Hepatic stellate cell (primary cell): ENCODE measurements around the gene CPED1.
"Not testable (repeated sequence)": the region's sequence is repeated elsewhere in the genome, so short reads cannot be mapped to it uniquely, and the experiment has no call there.

Experiments used
- DNase-seq: peaks from one replicate; pipeline ENCODE4 v3.0.0; 2011; ENCODE audit warnings: low spot score

CPED1 gene

GRCh38 chr7:121097577-121097976 lies 109.1 kb downstream of the CPED1 start:
- DNase-seq, result no peak

DNA sequence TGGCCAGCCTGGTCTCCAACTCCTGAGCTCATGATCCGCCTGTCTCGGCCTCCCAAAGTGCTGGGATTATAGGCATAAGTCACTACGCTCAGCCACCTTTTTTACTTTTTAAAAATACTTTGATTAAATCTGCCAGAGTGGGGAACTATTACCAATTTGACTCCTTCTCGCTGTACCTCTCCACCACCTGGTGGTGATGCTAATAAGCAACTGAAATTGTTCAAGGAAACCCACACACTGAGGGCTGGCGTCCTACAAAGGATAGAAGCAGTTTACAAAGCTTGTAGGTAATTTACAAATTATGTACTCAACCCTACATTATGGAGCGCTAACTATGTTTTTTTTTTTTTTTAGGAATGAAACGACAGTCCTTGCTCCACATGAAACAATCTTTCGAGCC lies 111.1 kb downstream of the CPED1 start:
- DNase-seq, result no peak

DNA sequence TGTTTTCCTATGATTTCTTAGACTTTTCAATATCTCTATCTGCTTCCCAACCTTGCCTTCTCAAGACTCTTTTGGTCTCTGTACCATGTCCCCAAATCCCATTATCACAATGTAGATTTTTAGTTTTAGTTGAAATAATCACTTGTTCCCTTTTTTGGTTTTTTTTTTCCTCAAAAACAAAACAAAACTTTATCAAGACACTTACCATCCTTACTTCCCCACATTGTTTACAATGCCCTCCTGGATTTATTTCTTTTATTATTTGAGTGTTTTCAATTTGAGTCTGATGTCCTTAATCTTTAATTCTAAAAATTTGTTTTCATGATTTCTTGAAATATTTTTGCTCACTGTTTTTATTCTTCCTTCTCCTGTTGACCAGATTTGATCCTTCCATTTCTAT lies 112.6 kb downstream of the CPED1 start:
- DNase-seq, result no peak

DNA sequence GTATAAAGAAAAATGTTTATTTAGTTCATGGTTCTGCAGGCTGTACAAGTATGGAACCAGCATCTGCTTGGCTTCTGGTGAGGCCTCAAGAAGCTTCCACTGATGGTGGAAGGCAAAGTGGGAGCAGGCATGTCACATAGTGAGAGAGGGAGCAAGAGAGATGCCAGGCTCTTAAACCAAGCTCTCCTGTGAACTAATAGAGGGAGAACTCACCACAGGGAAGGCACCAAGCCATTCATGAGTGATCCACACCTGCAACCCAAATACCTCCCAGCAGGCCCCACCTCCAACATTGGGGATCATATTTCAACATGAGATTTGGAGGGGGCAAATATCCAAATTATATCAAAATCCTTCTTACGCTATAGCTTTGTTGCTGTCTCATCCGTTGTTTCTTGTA lies 113.1 kb downstream of the CPED1 start:
- DNase-seq, result no peak

DNA sequence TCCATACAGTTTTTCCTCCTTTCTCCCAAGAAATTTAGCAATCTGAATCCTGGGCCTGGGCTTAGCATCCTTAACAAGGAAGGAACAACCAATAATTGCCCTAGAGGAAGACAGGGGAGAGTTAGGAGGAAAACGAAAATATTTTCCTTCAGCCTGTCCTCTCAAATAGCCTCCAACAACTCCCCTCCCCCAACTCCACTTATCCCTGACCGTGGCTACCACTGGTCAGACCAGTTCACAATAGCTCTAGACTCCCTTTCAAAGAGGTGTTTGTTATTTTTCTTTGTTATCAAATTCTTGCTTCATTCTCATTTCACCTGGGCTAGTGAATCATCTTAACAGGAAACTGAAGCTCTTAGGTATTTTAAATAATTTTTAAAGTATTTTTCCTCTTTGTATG lies 114.1 kb downstream of the CPED1 start:
- no peak for DNase-seq

DNA sequence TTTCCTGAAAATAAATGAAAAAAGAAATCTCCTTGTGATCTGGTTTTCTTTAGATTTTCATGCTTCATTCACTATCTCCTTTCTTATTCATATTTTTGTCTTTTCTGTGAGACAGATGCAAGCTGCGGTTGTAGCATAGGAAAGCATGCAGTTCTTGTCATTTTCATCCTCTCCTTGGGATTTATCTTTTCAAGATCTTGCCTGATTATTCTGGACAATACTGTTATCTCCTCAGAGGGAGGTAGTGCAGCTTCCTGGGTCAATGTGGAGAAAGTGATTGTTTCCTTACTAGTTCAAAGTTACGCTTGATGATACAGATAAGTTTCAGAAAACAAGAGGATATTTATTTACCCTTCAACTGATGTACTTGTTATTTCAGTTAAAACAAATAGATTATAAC lies 114.6 kb downstream of the CPED1 start:
- no peak for DNase-seq

DNA sequence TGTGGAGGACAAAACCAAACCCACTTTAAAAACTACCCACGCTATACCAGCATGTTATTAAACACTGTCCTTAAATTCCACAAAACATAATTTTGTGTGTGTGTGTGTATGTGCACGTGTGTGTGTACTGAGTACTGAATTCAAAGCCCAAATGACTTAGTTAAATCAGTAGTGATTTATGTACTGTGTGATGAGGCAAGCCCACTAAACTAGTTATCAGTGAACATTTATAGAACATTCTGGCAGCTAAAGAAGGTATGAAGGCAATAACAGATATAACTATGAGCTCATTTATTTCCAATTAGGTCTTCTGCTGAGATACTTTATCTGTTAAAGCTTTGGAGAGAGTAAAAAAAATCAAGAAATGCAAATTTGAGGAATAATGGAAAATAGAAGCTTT lies 115.1 kb downstream of the CPED1 start:
- DNase-seq, result no peak

DNA sequence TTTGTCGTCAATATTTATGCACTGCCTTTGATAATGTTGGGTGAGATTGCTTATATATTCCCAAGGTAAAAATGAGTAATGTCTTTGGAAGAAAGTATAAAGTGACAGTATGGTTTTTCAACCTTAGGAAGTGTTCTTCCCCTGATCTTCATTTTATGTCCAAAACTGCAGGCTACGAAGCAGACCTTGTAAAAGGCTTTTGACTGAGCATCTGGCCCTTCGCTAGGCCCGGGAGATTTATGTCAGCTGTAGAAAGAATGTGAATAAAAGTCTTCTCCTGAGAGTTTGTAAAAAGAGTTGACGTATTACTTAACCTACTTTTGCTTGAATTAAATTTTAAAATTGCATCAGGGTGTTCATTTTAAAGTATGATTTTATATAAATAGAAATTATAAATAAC lies 116.8 kb downstream of the CPED1 start:
- no peak for DNase-seq

DNA sequence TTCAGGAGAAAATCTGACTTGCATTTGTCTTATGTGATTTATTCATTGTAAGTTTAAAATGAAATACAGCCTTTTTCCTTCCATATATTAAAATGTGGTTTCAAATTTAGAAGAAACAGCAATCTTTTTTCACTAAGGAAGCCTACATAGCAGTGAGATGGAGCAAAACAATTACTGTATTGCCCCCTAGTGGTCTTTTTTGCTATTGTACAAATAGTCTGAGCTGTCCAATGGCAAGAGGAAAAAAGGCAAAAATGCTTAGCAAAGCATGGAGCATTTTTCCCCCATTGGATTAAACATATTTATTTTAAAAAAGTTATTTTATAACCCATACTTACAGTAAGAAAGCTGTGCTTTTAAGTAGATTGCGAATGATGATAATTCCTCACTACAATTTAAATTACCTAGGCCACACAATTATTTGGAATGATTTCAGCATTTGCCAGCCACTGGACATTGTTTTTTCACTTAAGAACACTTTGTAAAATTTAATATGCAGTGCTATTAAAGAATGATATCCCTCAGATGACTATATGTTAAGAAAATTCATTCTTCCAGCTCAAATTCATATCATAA lies 119.5 kb downstream of the CPED1 start:
- DNase-seq, result no peak

- no peak for DNase-seq
Measured at GRCh38 chr7:121109145-121109544, 120.6 kb downstream of the CPED1 start.

GRCh38 chr7:121113288-121113687 lies 124.8 kb downstream of the CPED1 start:
- DNase-seq, result peak; percentile 6

DNA sequence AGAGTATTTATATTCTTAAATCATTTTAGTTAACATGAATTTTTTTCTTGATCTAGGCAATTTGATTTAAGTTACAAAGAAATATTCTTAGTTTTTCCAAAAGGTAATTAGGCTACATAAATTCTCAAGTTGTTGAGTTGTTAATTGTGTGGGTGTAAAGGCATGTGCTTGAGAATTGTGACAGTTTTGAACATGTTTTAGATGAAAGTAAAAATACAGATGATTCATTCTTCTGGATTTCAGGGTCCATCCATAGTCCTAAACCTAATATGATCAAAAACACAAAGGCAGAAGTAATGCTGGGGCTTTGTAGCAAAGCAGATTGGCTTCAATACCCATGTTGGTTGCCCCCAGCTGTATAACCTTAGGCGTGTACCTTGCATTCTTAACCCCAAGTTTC lies 127.9 kb downstream of the CPED1 start:
- no peak for DNase-seq

DNA sequence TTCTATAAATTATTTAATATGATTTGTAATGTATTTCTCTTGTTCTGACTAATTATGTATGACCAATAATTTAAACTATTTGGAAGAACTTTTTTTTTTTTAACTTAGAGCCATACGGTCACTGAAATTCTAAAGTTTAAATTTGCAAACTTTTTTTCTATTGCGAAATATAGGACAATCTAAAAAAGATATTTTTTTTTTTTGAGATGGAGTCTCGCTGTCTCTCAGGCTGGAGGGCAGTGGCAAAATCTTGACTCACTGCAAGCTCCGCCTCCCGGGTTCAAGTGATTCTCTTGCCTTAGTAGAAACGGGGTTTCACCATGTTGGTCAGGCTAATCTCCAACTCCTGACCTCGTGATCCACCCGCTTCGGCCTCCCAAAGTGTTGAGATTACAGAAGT lies 130.5 kb downstream of the CPED1 start:
- DNase-seq, result no peak

DNA sequence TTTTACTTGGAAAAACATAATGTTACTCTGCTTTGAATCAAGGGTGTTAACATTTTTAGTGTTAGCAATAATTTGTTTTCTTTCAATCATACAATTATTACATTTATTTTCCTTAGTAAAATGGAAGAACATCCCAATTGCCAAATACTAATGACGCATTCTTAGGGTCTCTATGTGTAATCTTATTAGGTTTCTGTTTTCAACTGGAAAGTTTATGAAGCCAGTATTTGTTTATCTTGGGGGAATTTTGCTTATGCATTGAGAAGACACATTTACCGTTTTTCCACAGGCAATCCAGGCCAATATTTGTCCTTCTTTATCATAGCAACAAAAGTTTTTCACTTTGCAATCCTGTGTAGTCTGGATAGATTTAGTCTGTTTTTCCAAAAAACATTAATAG lies 134.5 kb downstream of the CPED1 start:
- DNase-seq, result no peak

- not testable (repeated sequence) for DNase-seq
Measured at GRCh38 chr7:121125454-121125853, 136.9 kb downstream of the CPED1 start.

GRCh38 chr7:121126201-121126600 lies 137.7 kb downstream of the CPED1 start:
- DNase-seq, result no peak

DNA sequence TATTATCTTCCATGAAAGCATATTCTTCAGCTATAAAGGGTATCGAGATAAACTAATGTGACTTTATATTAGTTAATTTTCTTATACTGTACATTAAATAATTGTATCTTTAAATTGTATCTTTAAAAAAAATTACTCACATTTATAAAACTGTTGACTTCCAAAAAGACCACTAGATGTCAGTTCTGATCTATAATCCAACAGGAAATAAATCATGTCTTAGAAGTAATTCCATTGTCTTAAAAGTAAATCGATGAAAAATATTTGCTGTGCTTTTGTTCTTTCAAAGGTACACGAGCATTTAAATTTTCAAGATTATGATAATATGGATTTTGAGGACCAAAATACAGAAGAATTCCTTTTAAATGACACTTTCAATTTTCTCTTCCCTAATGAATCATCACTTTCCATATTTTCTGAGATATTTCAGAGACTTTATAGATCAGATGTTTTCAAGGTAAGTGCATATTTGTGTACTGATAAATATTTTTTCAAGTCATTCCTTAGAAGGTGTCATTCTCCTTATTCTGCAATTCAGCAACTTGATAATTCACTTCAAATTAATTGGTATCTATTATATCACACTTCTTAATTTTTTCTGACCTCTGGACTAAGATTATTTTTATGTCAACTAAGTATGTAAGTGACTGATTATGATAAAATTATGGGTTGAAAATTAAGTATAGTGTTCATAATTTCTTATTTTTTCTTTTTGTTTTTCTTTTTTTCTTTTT lies 138.5 kb downstream of the CPED1 start:
- DNase-seq, result no peak

- no peak for DNase-seq
Measured at GRCh38 chr7:121132940-121133339, 144.4 kb downstream of the CPED1 start.

GRCh38 chr7:121133444-121133843 lies 144.9 kb downstream of the CPED1 start:
- no peak for DNase-seq

DNA sequence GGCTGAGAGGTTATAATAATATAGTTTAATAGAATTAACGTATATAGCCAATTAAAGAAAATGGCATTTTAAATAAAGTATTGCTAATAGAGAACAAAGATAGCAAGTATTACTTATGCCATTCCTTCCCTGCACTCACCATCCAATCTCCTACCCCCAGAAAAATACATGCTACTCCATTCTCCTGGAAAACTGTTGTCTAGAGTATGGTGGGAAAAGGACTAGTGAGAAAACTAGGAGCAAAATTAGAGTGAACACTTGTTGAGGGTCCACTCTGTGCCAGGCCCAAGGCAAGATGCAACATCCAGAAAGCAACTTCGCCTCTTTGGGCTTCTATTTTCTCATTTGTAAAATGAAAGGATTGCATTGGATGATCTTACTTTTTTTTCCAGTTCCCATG lies 149.1 kb downstream of the CPED1 start:
- DNase-seq, result no peak

GRCh38 chr7:121138262-121138933 lies 149.9 kb downstream of the CPED1 start:
- DNase-seq, result no peak

- no peak for DNase-seq
Measured at GRCh38 chr7:121139427-121139826, 150.9 kb downstream of the CPED1 start.

DNA sequence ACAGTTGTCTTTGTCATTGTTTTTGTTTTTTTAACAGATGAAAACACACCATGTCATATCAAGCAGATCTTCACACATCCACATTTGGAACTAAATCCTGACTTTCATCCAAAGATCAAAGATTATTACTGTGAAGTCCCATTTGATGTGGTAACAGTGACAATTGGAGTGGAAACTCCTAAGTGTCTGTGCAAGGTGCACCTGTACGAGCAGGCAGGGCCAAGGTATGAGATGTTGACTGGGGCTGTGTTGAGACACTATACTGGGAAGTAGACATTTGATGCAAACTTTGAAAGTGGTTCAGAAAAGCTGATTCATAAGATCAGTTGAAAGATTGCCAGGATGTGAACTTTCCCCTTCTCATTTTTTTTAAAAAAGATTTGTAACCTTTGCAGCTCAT lies 152.3 kb downstream of the CPED1 start:
- no peak for DNase-seq

DNA sequence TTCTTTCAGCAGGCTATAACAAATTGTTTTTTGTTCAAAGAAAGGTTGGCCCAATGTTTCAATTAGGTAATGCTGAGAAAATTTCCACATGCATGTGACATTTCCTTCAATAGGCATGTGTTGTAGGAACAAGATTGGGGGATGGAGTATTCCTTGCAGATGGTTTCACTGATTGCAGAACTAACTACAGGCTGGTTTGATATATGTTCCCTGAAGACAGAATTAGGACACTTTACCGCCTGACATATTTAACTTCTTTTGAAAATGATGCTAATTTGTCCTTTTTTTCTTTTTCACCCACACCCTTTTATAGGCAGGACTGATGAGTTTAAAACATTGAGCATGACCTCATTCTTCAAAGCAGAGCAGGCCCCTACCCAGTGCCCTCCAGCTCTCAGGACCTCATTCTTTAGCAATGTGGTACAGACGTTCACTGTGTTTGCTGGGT lies 163.3 kb downstream of the CPED1 start:
- DNase-seq, result no peak
